A549 (cell line): ENCODE results near the gene C19orf25.

Source experiments
- BHLHE40 ChIP-seq: IDR thresholded peaks from 2 replicates; pipeline ENCODE4 v1.6.1; 2012; ENCODE audit warnings: low read depth, low read length, inconsistent platforms
- EP300 ChIP-seq, 2 experiments: fragments of >200 bp; sonication (Bioruptor Twin); formaldehyde crosslinking; IDR thresholded peaks; 2 replicates in 1 of 2; 3 replicates in 1 of 2; pipeline ENCODE4 v1.6.1; 2016 to 2017
- JUNB ChIP-seq: fragments of >200 bp; sonication (Bioruptor Twin); formaldehyde crosslinking; IDR thresholded peaks from 2 replicates; pipeline ENCODE4 v1.6.1; 2016
- MAFK ChIP-seq: fragments of 450-650 bp; IDR thresholded peaks from 2 replicates; pipeline ENCODE4 v1.6.1; 2014; ENCODE audit not compliant: partially characterized antibody
- MYC ChIP-seq: IDR thresholded peaks from 2 replicates; pipeline ENCODE4 v1.6.1; 2012; ENCODE audit warnings: mild to moderate bottlenecking, inconsistent platforms, low read length, improper control_type of control experiment, borderline replicate concordance
- POLR2A ChIP-seq: IDR thresholded peaks from 2 replicates; pipeline ENCODE4 v1.6.1; 2012; ENCODE audit warnings: mild to moderate bottlenecking, low read length
- TF ChIP-seq, protein P1 (sequence below): IDR thresholded peaks from 2 replicates; pipeline ENCODE4 v1.6.1; 2012
- TF ChIP-seq, protein P2 (sequence below): fragments of >200 bp; sonication (Bioruptor Twin); formaldehyde crosslinking; IDR thresholded peaks from 3 replicates; pipeline ENCODE4 v1.5.1; 2016

DNA sequence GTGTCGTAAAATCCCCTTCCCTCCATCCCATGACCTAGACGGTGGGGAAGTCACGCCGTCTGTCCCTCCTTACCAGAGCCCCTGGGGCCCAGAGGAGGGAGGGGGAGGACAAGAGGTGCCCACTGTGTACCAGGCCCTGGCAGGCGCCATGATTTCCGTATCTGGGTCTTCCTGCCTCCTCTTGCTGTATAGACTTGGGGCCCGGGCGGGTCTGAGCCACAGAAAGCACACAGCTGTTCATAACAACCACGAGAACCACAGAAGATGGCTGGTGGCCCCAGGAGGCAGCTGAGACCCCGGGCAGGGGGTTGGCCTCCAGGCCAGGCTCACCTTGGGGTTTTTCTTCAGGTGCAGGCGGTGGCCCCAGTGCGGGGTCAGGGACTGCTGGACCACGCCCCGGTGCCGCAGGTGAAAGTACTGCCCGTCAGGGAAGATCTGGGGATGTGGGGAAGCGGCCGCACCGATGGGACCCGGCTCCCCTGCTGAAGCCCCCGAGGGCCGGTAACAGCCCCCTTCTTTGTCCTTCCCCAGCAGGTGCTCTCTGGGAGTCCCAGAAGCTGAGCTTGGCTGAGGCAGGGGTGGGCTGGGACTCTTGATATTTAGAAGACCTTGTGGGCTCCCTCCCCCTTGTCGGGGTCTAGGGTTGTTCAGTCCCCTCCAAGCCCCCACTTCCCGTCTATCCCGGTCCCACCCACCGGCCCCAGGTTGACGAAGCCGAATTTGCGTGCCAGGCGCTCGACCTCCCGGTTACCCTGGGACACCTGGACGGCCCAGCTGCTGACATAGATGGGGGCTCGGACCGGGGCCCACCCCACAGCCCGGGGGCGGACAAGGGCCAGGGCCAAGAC is 10.7 kb upstream of the C19orf25 start:
- TF ChIP-seq, protein P1, sequence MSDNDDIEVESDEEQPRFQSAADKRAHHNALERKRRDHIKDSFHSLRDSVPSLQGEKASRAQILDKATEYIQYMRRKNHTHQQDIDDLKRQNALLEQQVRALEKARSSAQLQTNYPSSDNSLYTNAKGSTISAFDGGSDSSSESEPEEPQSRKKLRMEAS: no peak
- TF ChIP-seq POLR2A (no peak), MYC (no peak), JUNB (no peak), BHLHE40 (no peak), MAFK (no peak), EP300 (IDR thresholded peaks at IDR 0.05) (no peak)
- TF ChIP-seq, protein P2, sequence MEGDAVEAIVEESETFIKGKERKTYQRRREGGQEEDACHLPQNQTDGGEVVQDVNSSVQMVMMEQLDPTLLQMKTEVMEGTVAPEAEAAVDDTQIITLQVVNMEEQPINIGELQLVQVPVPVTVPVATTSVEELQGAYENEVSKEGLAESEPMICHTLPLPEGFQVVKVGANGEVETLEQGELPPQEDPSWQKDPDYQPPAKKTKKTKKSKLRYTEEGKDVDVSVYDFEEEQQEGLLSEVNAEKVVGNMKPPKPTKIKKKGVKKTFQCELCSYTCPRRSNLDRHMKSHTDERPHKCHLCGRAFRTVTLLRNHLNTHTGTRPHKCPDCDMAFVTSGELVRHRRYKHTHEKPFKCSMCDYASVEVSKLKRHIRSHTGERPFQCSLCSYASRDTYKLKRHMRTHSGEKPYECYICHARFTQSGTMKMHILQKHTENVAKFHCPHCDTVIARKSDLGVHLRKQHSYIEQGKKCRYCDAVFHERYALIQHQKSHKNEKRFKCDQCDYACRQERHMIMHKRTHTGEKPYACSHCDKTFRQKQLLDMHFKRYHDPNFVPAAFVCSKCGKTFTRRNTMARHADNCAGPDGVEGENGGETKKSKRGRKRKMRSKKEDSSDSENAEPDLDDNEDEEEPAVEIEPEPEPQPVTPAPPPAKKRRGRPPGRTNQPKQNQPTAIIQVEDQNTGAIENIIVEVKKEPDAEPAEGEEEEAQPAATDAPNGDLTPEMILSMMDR: no peak
